Measurements from ENCODE around the gene RCOR3.

DNA sequence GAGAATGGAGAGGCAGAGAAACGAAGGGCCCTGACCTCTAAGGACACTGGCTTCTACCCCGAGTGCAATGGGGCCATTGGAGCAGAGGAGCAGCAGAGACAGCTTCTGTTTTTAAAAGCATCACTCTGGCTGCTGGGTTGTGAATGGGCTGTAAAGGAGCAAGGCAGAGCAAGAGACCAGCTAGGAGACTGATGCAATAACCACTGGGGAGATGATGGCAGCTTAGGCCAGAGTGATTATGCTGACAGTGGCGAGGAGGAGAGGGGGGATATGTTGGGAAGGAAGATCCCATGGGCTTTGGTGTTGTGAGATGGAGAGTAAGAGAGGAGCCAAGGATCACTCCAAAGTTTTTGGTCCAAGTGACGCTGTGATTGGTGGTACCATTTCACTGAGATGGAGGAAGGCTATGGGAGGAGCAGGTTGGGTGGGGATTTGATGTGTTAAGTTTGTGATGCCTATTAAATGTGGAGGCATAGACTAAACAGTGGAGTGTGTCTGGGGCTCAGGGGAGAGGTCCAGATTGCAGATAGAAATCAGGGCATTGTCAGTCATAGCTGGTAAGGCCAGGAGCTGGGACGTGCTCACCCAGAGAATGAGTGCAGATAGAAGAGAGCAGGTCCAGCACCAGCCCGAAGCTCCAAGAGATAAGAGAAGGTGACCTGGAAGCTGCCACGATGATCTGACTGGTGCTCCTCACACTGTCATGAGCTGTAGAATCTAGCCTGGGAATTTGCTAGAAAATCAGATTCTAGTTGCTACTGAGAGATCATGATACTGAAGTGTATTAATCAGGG is 78.5 kb downstream of the RCOR3 start:
- TF ChIP-seq POLR2A (IDR thresholded peaks at IDR 0.05) (no peak), POLR2AphosphoS5 (IDR thresholded peaks at IDR 0.05) (no peak), EP300 (IDR thresholded peaks at IDR 0.05) (no peak)
- TF ChIP-seq, protein P1, sequence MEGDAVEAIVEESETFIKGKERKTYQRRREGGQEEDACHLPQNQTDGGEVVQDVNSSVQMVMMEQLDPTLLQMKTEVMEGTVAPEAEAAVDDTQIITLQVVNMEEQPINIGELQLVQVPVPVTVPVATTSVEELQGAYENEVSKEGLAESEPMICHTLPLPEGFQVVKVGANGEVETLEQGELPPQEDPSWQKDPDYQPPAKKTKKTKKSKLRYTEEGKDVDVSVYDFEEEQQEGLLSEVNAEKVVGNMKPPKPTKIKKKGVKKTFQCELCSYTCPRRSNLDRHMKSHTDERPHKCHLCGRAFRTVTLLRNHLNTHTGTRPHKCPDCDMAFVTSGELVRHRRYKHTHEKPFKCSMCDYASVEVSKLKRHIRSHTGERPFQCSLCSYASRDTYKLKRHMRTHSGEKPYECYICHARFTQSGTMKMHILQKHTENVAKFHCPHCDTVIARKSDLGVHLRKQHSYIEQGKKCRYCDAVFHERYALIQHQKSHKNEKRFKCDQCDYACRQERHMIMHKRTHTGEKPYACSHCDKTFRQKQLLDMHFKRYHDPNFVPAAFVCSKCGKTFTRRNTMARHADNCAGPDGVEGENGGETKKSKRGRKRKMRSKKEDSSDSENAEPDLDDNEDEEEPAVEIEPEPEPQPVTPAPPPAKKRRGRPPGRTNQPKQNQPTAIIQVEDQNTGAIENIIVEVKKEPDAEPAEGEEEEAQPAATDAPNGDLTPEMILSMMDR (IDR thresholded peaks at IDR 0.05) = no peak

Data from upper lobe of left lung (tissue), 4 donors.